ENCODE measurements around the gene AMPH.

AMPH gene

GRCh38 chr7:38673795-38674194, 42.6 kb upstream of the AMPH start:
- no peak overlapping the region for H3K4me3 ChIP-seq (ENCODE audit: low read depth, low read length)
- no peak for TF ChIP-seq CTCF (IDR thresholded peaks at IDR 0.05; ENCODE audit: borderline replicate concordance, insufficient read depth, low read depth, low read length)

- no peak for TF ChIP-seq CTCF (IDR thresholded peaks at IDR 0.05; ENCODE audit: borderline replicate concordance, insufficient read depth, low read depth, low read length)
- no peak overlapping the region for H3K4me3 ChIP-seq (ENCODE audit: low read depth, low read length)
Observed at GRCh38 chr7:38671911-38672905, 41.0 kb upstream of the AMPH start.

- H3K4me3 ChIP-seq (ENCODE audit: low read depth, low read length): no peak overlapping the region
- TF ChIP-seq CTCF (IDR thresholded peaks at IDR 0.05; ENCODE audit: borderline replicate concordance, insufficient read depth, low read depth, low read length): no peak
Observed at GRCh38 chr7:38669965-38670520, 38.9 kb upstream of the AMPH start.

GRCh38 chr7:38664972-38665371, 33.8 kb upstream of the AMPH start:
- H3K4me3 ChIP-seq (ENCODE audit: low read depth, low read length): no peak overlapping the region

GRCh38 chr7:38660427-38661099, 29.4 kb upstream of the AMPH start:
- peak; percentile 73 for TF ChIP-seq CTCF (IDR thresholded peaks at IDR 0.05; ENCODE audit: borderline replicate concordance, insufficient read depth, low read depth, low read length)
- H3K4me3 ChIP-seq (ENCODE audit: low read depth, low read length): no peak overlapping the region

More at GRCh38 chr7:38664972-38665371, 33.8 kb upstream of the AMPH start:
- TF ChIP-seq CTCF (IDR thresholded peaks at IDR 0.05; ENCODE audit: borderline replicate concordance, insufficient read depth, low read depth, low read length): no peak

- no peak for TF ChIP-seq CTCF (IDR thresholded peaks at IDR 0.05; ENCODE audit: borderline replicate concordance, insufficient read depth, low read depth, low read length)
- no peak overlapping the region for H3K4me3 ChIP-seq (ENCODE audit: low read depth, low read length)
Observed at GRCh38 chr7:38659931-38660330, 28.8 kb upstream of the AMPH start.

Measured in GM12875 (cell line).